ENCODE data around the gene ABCG2.

ABCG2 gene

DNA sequence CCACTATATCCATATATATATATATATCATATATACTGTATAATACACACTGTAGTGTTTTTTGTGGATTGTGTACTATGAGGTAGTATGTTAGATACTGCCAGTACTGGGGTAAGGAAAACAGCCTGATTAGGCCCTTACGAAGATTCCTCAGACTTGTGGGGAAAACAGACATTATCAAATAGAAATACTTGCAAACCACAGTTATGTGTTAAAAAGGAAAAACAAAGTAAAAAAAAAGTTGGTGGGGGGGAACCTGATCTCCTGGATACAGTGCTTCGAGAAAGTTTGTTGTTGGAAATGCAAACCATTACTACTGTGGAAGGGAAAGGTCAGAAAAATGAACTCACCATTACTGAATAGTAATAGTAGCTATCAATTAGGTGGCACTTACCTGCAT, 98.0 kb downstream of the ABCG2 start:
- H3K27me3 ChIP-seq (ENCODE audit: insufficient read depth, low read depth, severe bottlenecking), result no peaks in the 10 kb centered on the region
- no peak for TF ChIP-seq CTCF (IDR thresholded peaks at IDR 0.05; ENCODE audit: low read depth, low read length)
- no peak overlapping the region for H3K4me3 ChIP-seq (ENCODE audit: low read depth, low read length)
- no peak overlapping the region for H3K27ac ChIP-seq
- no peaks in the 10 kb centered on the region for H3K9me3 ChIP-seq (ENCODE audit: severe bottlenecking)
- DNase-seq, result no peak
- peaks cover 44% of the 10 kb centered on the region for H3K36me3 ChIP-seq

DNA sequence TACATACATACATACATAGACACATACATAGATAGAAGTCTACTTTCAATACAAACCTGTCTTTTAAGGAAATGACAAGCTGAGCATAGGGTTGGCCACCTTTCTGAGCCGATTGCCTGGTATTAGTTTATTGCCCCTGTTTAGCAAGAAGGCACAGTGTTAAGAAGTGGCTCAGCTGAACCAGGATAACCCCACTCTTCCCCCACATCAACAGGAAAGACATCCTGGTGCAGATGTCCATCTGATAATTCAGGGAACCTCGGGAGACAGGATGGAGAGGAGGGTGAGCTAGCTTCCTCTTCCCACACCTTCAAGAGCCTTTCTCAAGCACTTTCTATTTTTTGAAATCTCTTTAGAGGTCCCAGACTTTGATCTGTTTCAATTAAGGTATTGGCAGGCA, 98.7 kb downstream of the ABCG2 start:
- Histone ChIP-seq H3K36me3 (peaks cover 44% of the 10 kb centered on the region), H3K27me3 (ENCODE audit: insufficient read depth, low read depth, severe bottlenecking) (no peaks in the 10 kb centered on the region), H3K4me3 (ENCODE audit: low read depth, low read length) (no peak overlapping the region), H3K9me3 (ENCODE audit: severe bottlenecking) (no peaks in the 10 kb centered on the region), H3K27ac (no peak overlapping the region)
- no peak for TF ChIP-seq CTCF (IDR thresholded peaks at IDR 0.05; ENCODE audit: low read depth, low read length)
- DNase-seq, result peak; percentile 10

- Histone ChIP-seq H3K4me3 (ENCODE audit: low read depth, low read length) (no peak overlapping the region), H3K9me3 (ENCODE audit: severe bottlenecking) (no peaks in the 10 kb centered on the region), H3K27ac (no peak overlapping the region), H3K27me3 (ENCODE audit: insufficient read depth, low read depth, severe bottlenecking) (no peaks in the 10 kb centered on the region), H3K36me3 (peaks cover 41% of the 10 kb centered on the region)
- DNase-seq, result no peak
- no peak for TF ChIP-seq CTCF (IDR thresholded peaks at IDR 0.05; ENCODE audit: low read depth, low read length)
These were observed 100.1 kb downstream of the ABCG2 start for GRCh38 chr4:88058295-88058694.

DNA sequence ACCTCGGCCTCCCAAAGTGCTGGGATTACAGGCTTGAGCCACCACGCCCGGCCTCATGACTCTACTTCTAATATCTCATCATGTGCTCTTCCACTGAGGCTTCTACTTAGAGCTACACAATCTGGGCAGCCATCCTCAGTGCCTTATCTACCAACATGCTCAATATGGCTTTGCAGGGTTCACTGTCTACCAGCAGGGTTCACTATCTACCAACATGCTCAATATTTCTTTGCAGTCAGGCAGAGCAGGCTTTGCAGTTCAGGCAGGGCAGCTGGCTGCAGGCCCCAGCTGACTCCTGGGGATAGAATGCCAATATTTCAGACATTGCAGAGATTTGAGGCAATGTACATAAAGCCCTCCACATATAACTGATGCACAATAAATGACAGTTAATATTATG, 103.5 kb downstream of the ABCG2 start:
- Histone ChIP-seq H3K9me3 (ENCODE audit: severe bottlenecking) (no peaks in the 10 kb centered on the region), H3K4me3 (ENCODE audit: low read depth, low read length) (no peak overlapping the region), H3K36me3 (peaks cover 45% of the 10 kb centered on the region), H3K27ac (no peak overlapping the region), H3K27me3 (ENCODE audit: insufficient read depth, low read depth, severe bottlenecking) (no peaks in the 10 kb centered on the region)
- TF ChIP-seq CTCF (IDR thresholded peaks at IDR 0.05; ENCODE audit: low read depth, low read length), result peak; percentile 63
- peak; percentile 44 for DNase-seq

- no peak for TF ChIP-seq CTCF (IDR thresholded peaks at IDR 0.05; ENCODE audit: low read depth, low read length)
- Histone ChIP-seq H3K27ac (no peak overlapping the region), H3K4me3 (ENCODE audit: low read depth, low read length) (no peak overlapping the region), H3K36me3 (peaks cover 45% of the 10 kb centered on the region), H3K9me3 (ENCODE audit: severe bottlenecking) (no peaks in the 10 kb centered on the region), H3K27me3 (ENCODE audit: insufficient read depth, low read depth, severe bottlenecking) (no peaks in the 10 kb centered on the region)
- no peak for DNase-seq
These were observed 104.2 kb downstream of the ABCG2 start for GRCh38 chr4:88054229-88054628.

DNA sequence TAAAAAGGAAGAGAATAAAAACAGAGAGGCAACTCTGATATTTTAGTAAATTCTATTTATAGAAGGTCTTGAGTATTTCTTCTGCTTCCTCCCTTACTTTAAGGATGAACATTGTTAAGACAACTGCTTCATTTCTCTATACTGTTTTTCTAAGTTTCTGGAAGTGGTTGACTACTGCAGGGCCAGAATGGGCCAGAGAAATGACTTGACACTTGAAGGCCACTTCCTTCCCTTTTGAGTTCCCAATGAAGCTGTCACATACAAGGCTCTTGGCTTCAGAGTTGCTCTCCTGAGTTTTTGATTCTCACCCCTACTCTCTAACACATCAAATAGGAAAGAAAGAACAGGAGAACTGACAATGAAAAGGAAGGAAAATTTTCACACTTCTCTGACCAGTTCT, 113.4 kb downstream of the ABCG2 start:
- H3K9me3 ChIP-seq (ENCODE audit: severe bottlenecking), result no peaks in the 10 kb centered on the region
- no peak for TF ChIP-seq CTCF (IDR thresholded peaks at IDR 0.05; ENCODE audit: low read depth, low read length)
- H3K27me3 ChIP-seq (ENCODE audit: insufficient read depth, low read depth, severe bottlenecking), result no peaks in the 10 kb centered on the region
- peaks cover 67% of the 10 kb centered on the region for H3K36me3 ChIP-seq
- DNase-seq, result no peak
- no peak overlapping the region for H3K27ac ChIP-seq
- no peak overlapping the region for H3K4me3 ChIP-seq (ENCODE audit: low read depth, low read length)
